NCI-H2029 (cell line): ENCODE data around the gene KBTBD6.
"Not testable (repeated sequence)": the region's sequence is repeated elsewhere in the genome, so short reads cannot be mapped to it uniquely, and the experiment has no call there.

Source experiments
- DNase-seq: peaks from one replicate; lab custom pipeline; 2025; lab: John Stamatoyannopoulos, UW

The KBTBD6 gene

GRCh38 chr13:41131660-41132511, 716 bp downstream of the KBTBD6 start:
- DNase-seq = not testable (repeated sequence)

- DNase-seq = not testable (repeated sequence)
Measured at GRCh38 chr13:41131189-41131588, 1.4 kb downstream of the KBTBD6 start.

GRCh38 chr13:41130356-41130755, 2.2 kb downstream of the KBTBD6 start:
- DNase-seq = no peak

GRCh38 chr13:41127701-41128100, 4.9 kb downstream of the KBTBD6 start:
- DNase-seq = no peak

- peak; percentile 66 for DNase-seq
Measured at GRCh38 chr13:41122838-41123237, 9.8 kb downstream of the KBTBD6 start.

GRCh38 chr13:41117869-41118268, 14.7 kb downstream of the KBTBD6 start:
- DNase-seq = no peak

- no peak for DNase-seq
Measured at GRCh38 chr13:41111454-41111853, 21.1 kb downstream of the KBTBD6 start.

GRCh38 chr13:41107584-41108014, 25.0 kb downstream of the KBTBD6 start:
- no peak for DNase-seq

- no peak for DNase-seq
Measured at GRCh38 chr13:41107104-41107571, 25.5 kb downstream of the KBTBD6 start.

- no peak for DNase-seq
Measured at GRCh38 chr13:41099986-41100385, 32.6 kb downstream of the KBTBD6 start.

GRCh38 chr13:41098761-41099160, 33.8 kb downstream of the KBTBD6 start:
- no peak for DNase-seq

GRCh38 chr13:41095681-41096080, 36.9 kb downstream of the KBTBD6 start:
- DNase-seq = not testable (repeated sequence)

- DNase-seq = no peak
Measured at GRCh38 chr13:41085961-41086585, 46.5 kb downstream of the KBTBD6 start.

- DNase-seq = no peak
Measured at GRCh38 chr13:41079725-41080124, 52.9 kb downstream of the KBTBD6 start.
